Measurements from ENCODE around the gene CNTN1.

The CNTN1 gene

GRCh38 chr12:40837891-40838429 lies 145.7 kb downstream of the CNTN1 start:
- no peak for DNase-seq (ENCODE audit: low read depth, low spot score)

DNA sequence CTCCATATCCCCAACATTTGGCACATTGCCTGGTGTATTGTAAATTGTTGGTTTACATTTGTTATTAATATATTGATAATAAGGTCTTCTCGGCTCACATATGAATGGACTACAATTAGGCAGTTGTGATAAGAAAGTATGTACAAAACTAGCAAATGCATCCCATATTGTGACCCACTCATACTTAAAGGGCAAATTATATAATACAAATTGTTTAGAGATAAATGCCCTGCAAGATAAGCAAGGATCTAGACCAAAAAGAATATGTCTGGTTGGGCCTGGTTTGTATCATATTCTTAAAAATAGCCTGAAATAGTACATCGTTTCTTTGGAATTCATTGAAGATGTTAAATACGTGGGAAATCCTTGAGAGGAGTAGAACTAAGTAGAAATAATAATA lies 151.3 kb downstream of the CNTN1 start:
- DNase-seq (ENCODE audit: low read depth, low spot score), result no peak

DNA sequence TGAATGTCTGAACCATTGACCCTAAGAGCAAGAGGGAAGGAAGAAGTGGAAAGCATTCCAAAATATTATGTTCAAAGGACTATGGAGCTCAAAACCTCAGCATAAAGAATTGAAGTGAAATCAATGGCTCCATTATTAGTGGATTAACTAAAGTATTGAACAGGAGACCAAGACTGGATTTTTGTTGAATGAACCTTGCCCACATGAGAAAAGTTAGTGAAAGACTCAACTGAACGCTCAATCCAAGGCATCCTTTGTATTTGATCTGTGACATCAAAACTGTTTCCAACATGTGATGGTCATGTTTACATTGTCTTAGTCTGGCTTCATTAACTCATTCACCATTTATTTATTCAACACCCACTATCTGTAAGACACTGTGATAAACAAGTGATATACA lies 161.0 kb downstream of the CNTN1 start:
- no peak for DNase-seq (ENCODE audit: low read depth, low spot score)

DNA sequence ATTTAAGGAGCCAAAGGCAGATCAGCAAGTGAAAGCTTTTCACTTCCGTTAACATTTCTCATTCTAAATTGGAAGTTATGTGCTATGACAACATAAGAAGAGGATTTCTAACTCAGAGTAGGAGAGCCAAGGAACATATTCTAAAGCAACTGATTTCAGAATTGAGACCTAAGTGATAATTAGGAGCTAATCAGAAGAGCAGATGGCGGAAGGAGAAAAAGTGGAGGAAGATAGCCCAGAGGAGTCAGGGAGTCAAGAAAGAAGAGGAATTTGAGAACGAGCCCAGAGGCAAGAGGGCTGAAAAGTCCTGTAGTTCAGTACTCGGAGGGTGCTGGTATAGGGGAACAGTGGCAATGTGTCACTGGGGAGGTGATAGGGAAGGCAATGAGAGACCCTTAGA lies 162.4 kb downstream of the CNTN1 start:
- no peak for DNase-seq (ENCODE audit: low read depth, low spot score)

DNA sequence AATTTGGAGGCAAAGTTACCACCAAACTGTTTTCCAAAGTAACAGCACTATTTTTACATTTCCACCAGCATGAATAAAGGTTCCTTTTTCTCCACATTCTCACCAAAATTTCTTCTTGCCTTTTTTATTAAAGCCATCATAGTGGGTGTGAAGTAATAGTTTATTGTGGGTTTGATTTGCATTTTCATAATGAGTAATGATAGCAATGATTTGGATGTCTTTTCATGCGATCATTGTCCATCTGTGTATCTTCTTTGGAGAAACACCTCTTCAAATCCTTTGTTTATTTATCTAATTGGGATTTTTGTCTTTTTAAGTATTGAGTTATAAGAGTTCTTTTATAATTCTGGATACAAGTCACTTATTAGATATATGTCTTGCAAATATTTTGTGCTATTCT lies 172.7 kb downstream of the CNTN1 start:
- no peak for DNase-seq (ENCODE audit: low read depth, low spot score)

DNA sequence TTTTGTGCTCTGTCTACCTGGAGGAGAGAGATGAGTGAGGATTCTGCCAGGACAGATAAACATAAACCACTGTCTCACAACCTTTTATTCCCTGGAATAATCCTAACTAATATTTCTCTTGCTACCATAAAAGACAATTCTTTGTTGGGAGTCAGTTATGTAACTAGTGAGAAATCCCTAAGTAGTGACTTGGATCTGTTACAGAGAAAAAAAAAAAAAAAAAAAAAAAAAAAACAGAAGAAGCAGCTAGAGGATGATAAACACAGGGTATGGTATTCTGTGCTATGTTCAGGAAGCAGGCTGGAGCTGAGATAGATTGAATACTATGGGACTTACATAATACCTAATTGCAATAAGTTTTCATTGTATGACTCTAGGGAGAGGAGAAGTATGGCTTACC lies 178.7 kb downstream of the CNTN1 start:
- DNase-seq (ENCODE audit: low read depth, low spot score), result no peak

- no peak for DNase-seq (ENCODE audit: low read depth, low spot score)
These were observed 182.6 kb downstream of the CNTN1 start for GRCh38 chr12:40874868-40875267.

DNA sequence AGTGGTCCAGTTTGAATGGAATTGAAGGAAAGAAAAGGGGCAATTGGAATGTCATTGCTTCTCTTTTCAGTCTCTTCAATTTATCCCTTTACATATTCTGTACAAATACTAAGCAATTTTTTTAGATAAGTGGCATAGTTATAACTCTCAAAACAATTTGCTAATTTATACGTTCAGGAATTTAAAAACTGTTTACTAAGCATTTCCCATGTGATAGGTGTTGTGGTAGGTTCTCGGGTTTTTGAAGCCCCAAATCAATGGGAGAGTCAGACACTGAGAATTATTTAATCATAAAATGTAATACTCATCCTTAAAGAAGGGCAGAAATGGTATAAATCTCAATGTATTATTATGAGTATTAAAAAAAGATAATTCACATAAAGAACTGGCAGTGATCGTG lies 197.1 kb downstream of the CNTN1 start:
- DNase-seq (ENCODE audit: low read depth, low spot score), result no peak

DNA sequence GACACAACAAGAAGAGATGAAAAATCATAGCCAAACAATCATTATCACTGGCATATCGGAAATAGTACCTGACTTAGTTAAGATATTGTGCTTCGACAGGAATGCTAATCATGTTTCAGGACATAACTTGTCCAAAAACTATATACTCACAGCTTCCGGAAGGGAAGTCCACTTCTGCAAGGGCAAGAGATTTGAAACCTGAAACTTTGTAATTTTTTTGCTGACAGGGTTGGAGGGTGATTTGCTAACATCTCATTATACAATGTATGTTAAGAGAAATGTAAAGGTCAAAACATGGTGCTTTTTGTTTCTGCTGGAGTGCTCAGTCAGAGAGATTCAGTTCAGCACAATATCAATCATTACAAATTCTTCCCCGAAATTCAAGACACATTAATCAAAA lies 200.3 kb downstream of the CNTN1 start:
- no peak for DNase-seq (ENCODE audit: low read depth, low spot score)

DNA sequence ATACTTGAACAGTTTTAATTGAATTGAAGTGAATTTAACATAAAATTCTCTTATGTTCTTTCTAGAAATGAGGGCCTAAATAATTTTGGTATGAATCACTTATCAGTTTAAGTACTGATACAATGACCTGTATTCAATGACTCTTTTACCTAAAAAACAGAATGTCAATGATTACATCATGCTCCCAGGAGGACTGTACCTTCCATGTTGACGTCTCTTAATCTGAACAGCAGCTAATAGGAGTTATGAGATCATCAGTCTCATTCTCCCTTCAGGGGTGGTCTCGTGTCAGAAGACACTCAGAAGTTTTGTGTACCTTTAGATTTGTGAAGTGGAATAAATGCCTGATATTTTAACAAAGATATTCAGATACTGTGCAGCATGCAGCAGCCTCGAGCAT lies 206.3 kb downstream of the CNTN1 start:
- no peak for DNase-seq (ENCODE audit: low read depth, low spot score)

GRCh38 chr12:40903040-40903439 lies 210.8 kb downstream of the CNTN1 start:
- DNase-seq (ENCODE audit: low read depth, low spot score), result no peak

DNA sequence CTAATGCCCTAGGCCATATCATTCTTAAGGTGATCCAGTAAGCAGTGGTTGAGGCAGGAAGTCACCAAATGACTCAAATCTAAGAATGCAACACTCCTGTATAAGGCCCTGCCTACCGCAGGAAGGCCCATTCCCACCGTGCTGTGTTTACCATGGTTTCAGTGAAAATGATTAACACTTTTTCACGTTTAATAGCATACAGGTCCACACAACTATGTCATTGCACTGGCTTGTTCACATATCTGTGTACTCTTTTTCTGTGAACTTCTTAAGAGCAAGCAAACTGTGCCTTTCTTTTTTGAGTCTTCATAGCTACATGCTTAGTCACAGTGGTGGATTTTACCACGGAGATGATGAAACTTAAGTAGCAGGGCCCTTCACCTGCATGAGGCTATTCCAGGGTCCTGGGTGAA lies 214.9 kb downstream of the CNTN1 start:
- DNase-seq (ENCODE audit: low read depth, low spot score), result no peak

DNA sequence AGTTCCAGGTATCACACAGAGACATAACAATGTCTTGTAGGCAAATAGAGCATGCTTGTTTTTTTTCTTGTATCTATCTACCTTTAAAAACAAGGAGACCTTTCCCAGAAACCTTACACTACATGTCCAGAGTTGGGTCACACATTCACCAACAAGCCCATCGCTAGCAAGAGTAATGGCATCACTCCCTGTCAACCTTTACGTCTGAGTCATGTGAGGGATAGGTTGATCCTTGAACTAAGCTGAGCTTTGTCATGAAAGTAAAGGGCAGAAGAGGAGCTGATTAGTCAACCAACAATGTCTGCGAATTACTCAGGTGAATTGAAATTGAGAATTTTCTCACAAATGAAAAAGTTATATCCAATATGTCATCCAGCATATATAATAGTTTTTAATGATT lies 219.4 kb downstream of the CNTN1 start:
- no peak for DNase-seq (ENCODE audit: low read depth, low spot score)

- no peak for DNase-seq (ENCODE audit: low read depth, low spot score)
These were observed 222.9 kb downstream of the CNTN1 start for GRCh38 chr12:40915172-40915571.

- DNase-seq (ENCODE audit: low read depth, low spot score), result no peak
These were observed 225.3 kb downstream of the CNTN1 start for GRCh38 chr12:40917561-40917960.

- DNase-seq (ENCODE audit: low read depth, low spot score), result no peak
These were observed 229.4 kb downstream of the CNTN1 start for GRCh38 chr12:40921563-40922163.

- no peak for DNase-seq (ENCODE audit: low read depth, low spot score)
These were observed 245.7 kb downstream of the CNTN1 start for GRCh38 chr12:40937891-40938290.

- DNase-seq (ENCODE audit: low read depth, low spot score), result no peak
These were observed 250.1 kb downstream of the CNTN1 start for GRCh38 chr12:40942326-40942725.

GRCh38 chr12:40945772-40946171 lies 253.5 kb downstream of the CNTN1 start:
- DNase-seq (ENCODE audit: low read depth, low spot score), result no peak

DNA sequence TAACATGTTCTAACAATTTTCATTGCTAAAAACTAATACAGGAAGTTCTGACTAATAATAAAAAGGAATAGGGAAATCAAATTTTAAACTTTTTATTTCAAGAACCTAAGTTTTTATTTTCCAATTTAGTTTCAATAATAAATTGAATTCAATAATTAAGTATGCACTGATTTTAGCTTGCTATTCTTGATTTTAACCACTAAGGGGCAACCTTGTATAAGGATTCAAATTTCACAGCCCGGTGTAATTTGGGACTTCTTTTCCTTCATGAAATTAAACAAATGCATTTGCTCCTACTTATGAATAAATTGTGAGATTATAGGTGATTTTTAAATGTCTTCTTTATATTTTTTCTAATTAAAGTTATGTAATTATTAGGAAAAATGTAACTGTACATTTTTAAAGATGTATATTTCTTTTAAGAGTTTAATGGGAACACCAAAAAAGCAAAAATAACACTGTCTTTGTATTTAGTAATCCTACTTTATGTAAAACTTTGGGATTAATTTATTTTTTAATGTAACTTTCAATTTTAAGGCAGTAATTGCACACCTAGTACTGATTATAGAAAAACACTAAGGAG lies 254.5 kb downstream of the CNTN1 start:
- DNase-seq (ENCODE audit: low read depth, low spot score), result no peak

GRCh38 chr12:40947797-40948196 lies 255.6 kb downstream of the CNTN1 start:
- no peak for DNase-seq (ENCODE audit: low read depth, low spot score)

DNA sequence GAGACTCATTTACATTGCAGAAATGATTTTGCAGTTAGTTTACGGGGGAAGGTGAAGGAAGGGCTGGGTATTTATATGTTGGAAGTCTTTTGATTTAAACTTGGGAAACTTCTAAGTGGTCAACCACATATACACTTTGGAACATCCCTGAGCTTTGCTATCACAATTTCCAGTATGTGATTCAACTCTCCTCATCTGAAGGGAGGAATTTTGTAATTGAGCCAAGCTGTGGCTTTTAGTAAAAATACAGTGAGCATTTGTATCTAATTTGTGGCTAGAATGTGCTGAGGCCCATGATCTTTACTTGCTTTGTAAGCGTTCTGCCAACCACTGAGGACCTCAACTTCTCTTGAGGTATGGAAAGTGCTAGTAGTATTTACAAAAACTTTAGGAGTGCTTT lies 260.8 kb downstream of the CNTN1 start:
- no peak for DNase-seq (ENCODE audit: low read depth, low spot score)

- DNase-seq (ENCODE audit: low read depth, low spot score), result no peak
These were observed 265.2 kb downstream of the CNTN1 start for GRCh38 chr12:40957417-40957816.

GRCh38 chr12:40959041-40959440 lies 266.8 kb downstream of the CNTN1 start:
- DNase-seq (ENCODE audit: low read depth, low spot score), result no peak

Measured in activated CD4-positive, CD25-positive, alpha-beta regulatory T cell treated with anti-CD3 and anti-CD28 coated beads, Interleukin-2, amount 50 U/mL, for 16 hours (primary cell).